ENCODE results near the gene PAX3.
"Not testable (repeated sequence)": the region's sequence is repeated elsewhere in the genome, so short reads cannot be mapped to it uniquely, and the experiment has no call there.

Gene PAX3

DNA sequence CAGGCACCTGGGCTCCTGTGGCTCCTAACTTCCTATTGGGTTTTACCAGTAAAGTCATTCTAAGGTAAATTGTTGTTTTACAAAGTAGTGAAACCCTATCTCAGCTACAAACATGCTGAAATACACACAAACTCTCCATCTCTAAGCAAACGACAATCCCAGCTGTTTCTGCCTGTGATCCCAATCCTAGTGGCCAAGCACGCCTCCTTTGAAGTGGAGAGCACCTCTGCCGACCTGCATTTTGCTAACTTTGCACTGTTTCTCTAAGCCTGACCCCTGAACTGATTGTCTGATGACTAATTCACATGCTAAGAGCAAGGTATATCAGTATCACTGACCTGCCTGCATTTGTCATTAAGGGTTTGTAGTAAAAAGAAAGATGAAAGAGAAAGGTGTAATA is 124.3 kb downstream of the PAX3 start:
- in situ Hi-C loops (cut with HindIII; ENCODE audit: low sequenced_read_pairs) = no loop called here
- no peak overlapping the region for H3K4me3 ChIP-seq (ENCODE audit: low read depth, low read length)
- DNase-seq (ENCODE audit: low read depth, low spot score) = no peak
- TF ChIP-seq, protein P1, sequence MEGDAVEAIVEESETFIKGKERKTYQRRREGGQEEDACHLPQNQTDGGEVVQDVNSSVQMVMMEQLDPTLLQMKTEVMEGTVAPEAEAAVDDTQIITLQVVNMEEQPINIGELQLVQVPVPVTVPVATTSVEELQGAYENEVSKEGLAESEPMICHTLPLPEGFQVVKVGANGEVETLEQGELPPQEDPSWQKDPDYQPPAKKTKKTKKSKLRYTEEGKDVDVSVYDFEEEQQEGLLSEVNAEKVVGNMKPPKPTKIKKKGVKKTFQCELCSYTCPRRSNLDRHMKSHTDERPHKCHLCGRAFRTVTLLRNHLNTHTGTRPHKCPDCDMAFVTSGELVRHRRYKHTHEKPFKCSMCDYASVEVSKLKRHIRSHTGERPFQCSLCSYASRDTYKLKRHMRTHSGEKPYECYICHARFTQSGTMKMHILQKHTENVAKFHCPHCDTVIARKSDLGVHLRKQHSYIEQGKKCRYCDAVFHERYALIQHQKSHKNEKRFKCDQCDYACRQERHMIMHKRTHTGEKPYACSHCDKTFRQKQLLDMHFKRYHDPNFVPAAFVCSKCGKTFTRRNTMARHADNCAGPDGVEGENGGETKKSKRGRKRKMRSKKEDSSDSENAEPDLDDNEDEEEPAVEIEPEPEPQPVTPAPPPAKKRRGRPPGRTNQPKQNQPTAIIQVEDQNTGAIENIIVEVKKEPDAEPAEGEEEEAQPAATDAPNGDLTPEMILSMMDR (IDR thresholded peaks at IDR 0.05; ENCODE audit: low read depth, low read length) = no peak

DNA sequence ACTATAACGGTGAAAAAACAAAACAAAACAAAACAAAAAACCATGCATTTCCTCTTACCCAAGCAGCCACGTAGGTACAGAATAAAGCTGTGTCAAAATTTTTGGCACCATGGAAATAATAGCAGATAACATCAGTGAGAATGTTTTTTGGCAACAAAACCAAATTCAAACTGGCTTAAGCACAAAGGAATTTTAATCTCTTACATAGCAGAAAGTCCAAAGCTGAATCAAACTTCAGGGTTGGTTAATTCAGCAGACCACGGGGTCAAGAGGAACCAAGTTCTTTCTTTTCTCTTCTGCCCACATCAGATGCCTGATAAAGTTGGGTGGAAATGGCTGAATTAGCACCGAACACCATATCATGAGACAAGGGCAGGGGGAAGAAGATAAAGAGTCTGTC is 129.5 kb downstream of the PAX3 start:
- TF ChIP-seq, protein P1 (IDR thresholded peaks at IDR 0.05; ENCODE audit: low read depth, low read length) = no peak
- in situ Hi-C loops (cut with HindIII; ENCODE audit: low sequenced_read_pairs) = no loop called here
- no peak overlapping the region for H3K4me3 ChIP-seq (ENCODE audit: low read depth, low read length)
- peak; percentile 75 for DNase-seq (ENCODE audit: low read depth, low spot score)

DNA sequence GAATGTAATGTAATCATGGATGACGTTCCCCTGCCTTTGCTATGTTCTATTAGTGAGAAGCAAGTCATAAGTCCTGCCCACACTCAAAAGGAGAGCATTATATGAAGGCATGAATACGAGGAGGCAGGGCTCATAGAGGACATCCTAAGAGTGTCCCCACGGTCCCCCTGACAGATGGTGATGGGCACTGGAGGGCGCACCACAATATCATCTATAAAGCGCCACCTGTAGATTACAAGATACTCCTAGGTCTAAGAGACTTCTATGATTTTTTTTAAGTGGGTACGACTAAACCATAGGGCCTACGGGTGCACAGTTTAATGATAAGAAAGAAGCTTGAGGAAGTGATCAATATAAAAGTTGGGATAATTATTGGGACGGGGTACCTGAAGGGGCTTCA is 131.0 kb downstream of the PAX3 start:
- TF ChIP-seq, protein P1 (IDR thresholded peaks at IDR 0.05; ENCODE audit: low read depth, low read length) = no peak
- DNase-seq (ENCODE audit: low read depth, low spot score) = no peak
- H3K4me3 ChIP-seq (ENCODE audit: low read depth, low read length) = no peak overlapping the region
- in situ Hi-C loops (cut with HindIII; ENCODE audit: low sequenced_read_pairs) = no loop called here

DNA sequence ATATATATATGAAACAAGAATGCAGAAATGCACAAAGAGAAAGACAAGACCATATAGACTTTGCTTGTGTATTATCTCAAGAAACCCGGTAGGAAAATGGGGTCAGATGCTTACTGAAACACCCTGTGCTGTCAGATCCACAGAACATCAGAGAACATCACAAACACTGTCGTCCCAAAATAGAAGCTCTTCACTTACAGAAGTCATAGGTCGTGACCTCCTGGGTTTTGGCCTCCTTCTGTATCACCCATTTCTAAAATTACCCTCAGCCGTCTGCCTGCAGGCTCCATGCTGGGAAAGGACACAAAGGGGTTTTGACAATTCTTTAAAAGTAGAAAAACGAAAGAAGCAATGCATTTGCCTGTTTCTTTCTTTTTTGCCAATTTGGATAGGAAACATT is 137.9 kb downstream of the PAX3 start:
- TF ChIP-seq, protein P1 (IDR thresholded peaks at IDR 0.05; ENCODE audit: low read depth, low read length) = no peak
- H3K4me3 ChIP-seq (ENCODE audit: low read depth, low read length) = no peak overlapping the region
- in situ Hi-C loops (cut with HindIII; ENCODE audit: low sequenced_read_pairs) = no loop called here
- no peak for DNase-seq (ENCODE audit: low read depth, low spot score)

DNA sequence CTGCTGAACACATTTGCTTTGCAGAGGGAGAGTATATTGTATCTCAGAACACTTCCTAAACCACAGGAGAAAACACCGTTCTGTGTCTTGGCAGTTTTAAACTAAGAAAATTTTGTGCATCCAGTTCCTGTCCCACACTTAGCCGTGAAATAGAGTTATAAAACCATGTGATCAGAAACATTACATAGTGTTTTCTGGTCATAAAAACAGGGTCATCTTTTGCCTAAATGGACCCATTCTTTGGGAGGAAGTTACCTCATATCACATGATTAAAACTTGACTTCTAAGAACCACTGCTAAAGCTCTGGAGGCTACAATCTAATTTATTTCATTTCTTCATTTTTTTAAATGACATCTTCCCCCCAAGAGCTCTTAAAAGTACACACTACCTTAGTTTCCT is 138.7 kb downstream of the PAX3 start:
- TF ChIP-seq, protein P1 (IDR thresholded peaks at IDR 0.05; ENCODE audit: low read depth, low read length) = no peak
- in situ Hi-C loops (cut with HindIII; ENCODE audit: low sequenced_read_pairs) = no loop called here
- no peak for DNase-seq (ENCODE audit: low read depth, low spot score)
- no peak overlapping the region for H3K4me3 ChIP-seq (ENCODE audit: low read depth, low read length)

DNA sequence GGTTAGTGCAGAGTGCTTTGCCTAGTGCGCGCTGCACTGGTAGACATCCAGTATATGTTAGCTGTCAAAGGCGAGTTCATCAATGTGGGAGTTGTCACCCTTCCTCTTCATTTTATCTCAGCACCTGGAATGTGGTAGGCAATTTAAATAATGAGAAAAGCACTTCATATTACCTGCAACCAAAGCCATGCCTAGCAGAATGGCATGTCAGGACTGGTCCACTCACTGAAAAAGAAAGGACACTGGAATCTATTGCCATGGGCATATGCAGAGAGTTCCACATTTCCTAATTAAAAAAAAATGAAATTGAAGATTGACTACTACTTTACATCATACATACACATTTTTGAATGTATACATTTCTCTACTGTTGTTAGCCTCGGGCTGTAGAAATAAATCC is 139.6 kb downstream of the PAX3 start:
- in situ Hi-C loops (cut with HindIII; ENCODE audit: low sequenced_read_pairs) = no loop called here

DNA sequence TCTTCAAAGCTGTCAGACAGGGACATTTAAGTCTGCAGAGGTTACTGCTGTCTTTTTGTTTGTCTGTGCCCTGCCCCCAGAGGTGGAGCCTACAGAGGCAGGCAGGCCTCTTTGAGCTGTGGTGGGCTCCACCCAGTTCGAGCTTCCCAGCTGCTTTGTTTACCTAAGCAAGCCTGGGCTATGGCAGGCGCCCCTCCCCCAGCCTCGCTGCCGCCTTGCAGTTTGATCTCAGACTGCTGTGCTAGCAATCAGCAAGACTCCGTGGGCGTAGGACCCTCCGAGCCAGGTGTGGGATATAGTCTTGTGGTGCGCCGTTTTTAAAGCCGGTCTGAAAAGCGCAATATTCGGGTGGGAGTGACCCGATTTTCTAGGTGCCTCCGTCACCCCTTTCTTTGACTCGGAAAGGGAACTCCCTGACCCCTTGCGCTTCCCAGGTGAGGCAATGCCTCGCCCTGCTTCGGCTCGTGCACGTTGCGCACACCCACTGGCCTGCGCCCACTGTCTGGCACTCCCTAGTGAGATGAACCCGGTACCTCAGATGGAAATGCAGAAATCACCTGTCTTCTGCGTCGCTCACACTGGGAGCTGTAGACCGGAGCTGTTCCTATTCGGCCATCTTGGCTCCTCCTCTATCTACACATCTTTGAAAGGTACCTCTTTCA is 143.7 kb downstream of the PAX3 start:
- DNase-seq (ENCODE audit: low read depth, low spot score); in situ Hi-C loops (cut with HindIII; ENCODE audit: low sequenced_read_pairs); H3K4me3 ChIP-seq (ENCODE audit: low read depth, low read length): not testable (repeated sequence)

More for the DNA sequence above, 139.6 kb downstream of the PAX3 start:
- DNase-seq (ENCODE audit: low read depth, low spot score) = no peak
- TF ChIP-seq, protein P1 (IDR thresholded peaks at IDR 0.05; ENCODE audit: low read depth, low read length) = no peak
- no peak overlapping the region for H3K4me3 ChIP-seq (ENCODE audit: low read depth, low read length)

Data from astrocyte of the spinal cord (primary cell).